A172 (cell line): ENCODE results near the gene GPR55. TPM values are rescaled to one million over a fixed set of nuclear protein-coding genes. Genes with fewer than 3 reads are reported as not detected.

Experiments
- DNase-seq: peaks from one replicate; pipeline ENCODE4 v3.0.0-alpha.2; 2015; ENCODE audit warnings: low spot score
- total RNA-seq: library from RNA; depleted of rRNA; stranded (reverse); fragments of >200 nt; shearing (Covaris generic); gene quantifications from 2 replicates; pipeline ENCODE4 v1.2.3, GENCODE V29; 2014

Gene GPR55
- total RNA-seq, 1 experiment from 2014 or later: 0.24 TPM

DNA sequence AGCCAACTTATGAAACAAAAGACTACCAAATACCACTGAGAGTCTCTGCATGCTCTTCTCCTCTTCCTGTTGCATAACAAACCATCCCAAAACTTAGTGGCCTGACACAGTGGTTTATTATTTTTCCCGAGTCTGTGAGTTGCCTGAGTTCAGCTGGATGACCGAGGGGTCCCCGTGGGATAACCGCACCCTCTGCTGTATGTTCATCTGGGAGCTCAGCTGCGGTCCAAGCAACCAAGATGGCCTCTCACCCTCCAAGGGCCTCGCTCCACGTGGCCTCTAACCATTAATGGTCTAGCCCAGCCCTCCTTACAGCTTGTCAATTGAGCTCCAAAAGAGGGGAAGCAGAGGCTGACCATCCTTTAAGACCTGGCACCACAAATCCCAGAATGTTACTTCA is 43.2 kb downstream of the GPR55 start:
- DNase-seq: no peak

DNA sequence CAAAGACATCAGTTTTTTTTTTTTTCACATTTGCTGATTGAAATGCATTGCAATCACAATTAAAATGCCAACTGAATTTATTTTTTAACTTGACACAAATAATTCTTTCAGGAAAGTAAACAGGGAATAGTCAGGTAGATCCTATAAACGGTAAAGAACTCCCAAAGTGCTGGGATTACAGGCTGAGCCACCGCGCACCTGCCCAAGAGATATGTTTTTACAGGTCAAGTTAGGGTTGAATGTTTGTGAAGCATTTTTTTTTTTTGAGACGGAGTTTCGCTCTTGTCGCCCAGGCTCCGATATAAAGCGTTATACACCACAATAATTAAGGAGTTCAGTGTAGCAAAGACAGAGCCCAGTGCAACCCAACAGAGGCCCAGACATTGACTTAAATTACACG is 45.2 kb downstream of the GPR55 start:
- DNase-seq: no peak

DNA sequence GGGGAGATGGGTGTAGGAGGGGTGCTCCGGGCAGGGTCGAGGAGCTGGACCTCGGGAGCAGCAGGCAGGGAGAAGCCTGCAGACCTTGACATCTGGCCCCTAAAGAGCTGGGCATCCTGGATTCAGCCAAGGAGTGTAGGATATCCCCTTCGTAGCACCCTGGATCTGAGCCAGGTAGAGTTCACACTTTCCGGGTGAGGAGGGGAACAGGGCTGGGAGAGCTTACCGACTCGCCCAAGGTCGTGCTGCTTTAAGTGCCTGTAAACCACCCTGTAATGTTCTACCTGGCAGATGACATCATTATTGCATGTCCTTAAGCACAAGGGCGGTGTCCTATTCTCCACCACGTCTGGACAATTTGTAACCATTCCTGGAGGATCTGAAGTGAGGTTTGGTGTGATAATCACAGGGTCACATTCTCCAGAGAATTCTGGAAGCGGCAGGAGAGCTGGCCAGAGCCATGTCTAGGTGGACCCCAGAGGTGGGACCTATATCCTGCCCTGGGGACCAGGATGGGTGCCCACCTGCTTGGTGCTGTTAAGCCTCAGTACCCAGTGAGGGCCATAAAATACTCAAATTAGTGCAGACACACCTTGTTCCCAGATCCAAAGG is 45.7 kb downstream of the GPR55 start:
- DNase-seq: no peak

DNA sequence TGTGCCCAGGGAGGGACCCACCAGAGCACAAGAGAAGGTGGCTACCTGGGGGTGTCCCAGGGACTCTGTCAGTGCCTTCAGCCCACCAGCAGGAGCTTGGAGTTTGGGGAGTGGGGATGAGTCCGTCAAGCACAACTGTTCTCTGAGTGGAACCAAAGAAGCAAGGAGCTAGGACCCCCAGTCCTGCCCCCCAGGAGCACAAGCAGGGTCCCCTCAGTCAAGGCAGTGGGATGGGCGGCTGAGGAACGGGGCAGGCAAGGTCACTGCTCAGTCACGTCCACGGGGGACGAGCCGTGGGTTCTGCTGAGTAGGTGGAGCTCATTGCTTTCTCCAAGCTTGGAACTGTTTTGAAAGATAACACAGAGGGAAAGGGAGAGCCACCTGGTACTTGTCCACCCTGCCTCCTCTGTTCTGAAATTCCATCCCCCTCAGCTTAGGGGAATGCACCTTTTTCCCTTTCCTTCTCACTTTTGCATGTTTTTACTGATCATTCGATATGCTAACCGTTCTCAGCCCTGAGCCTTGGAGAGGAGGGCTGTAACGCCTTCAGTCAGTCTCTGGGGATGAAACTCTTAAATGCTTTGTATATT is 46.3 kb downstream of the GPR55 start:
- no peak for DNase-seq

DNA sequence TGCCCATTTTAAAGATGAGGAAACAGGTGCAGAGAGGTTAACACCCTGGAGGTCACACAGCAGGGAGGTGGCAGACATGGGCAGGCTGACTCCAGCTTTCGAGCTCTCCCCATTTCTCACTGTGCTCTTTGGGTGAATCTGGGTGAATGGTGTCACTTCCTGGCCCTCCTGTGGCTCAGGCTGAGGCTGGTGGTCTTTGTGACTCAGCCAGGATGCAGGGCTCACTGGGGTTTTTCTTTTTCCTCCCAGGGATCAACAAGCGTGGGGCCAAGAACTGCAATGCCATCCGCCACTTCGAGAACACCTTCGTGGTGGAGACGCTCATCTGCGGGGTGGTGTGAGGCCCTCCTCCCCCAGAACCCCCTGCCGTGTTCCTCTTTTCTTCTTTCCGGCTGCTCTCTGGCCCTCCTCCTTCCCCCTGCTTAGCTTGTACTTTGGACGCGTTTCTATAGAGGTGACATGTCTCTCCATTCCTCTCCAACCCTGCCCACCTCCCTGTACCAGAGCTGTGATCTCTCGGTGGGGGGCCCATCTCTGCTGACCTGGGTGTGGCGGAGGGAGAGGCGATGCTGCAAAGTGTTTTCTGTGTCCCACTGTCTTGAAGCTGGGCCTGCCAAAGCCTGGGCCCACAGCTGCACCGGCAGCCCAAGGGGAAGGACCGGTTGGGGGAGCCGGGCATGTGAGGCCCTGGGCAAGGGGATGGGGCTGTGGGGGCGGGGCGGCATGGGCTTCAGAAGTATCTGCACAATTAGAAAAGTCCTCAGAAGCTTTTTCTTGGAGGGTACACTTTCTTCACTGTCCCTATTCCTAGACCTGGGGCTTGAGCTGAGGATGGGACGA is 47.1 kb downstream of the GPR55 start:
- DNase-seq: no peak

DNA sequence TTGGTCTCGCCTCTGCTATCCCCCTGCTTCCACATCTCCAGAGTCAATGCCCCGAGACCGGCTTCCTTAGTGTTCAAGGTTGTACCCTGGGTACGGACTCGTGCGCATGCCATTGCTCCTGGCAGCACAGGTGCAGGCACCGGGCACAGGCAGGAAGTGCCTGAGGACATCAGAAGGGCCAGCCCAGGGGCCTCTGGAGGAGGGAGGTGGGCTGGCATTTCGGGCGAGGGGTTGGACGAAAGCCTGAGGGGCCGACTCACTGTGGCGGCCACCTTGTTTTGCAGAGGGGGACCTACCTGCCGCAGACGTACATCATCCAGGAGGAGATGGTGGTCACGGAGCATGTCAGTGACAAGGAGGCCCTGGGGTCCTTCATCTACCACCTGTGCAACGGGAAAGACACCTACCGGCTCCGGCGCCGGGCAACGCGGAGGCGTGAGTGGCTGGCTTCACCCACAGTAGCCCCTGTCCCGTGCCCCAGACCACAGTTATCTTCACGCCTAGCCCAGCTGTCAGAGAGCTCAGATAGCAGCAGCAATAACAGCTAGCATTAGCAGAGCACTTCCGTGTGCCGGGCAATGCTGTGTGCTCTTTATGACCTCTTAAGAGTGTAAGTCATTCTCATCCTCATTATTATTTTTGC is 47.8 kb downstream of the GPR55 start:
- DNase-seq: no peak

DNA sequence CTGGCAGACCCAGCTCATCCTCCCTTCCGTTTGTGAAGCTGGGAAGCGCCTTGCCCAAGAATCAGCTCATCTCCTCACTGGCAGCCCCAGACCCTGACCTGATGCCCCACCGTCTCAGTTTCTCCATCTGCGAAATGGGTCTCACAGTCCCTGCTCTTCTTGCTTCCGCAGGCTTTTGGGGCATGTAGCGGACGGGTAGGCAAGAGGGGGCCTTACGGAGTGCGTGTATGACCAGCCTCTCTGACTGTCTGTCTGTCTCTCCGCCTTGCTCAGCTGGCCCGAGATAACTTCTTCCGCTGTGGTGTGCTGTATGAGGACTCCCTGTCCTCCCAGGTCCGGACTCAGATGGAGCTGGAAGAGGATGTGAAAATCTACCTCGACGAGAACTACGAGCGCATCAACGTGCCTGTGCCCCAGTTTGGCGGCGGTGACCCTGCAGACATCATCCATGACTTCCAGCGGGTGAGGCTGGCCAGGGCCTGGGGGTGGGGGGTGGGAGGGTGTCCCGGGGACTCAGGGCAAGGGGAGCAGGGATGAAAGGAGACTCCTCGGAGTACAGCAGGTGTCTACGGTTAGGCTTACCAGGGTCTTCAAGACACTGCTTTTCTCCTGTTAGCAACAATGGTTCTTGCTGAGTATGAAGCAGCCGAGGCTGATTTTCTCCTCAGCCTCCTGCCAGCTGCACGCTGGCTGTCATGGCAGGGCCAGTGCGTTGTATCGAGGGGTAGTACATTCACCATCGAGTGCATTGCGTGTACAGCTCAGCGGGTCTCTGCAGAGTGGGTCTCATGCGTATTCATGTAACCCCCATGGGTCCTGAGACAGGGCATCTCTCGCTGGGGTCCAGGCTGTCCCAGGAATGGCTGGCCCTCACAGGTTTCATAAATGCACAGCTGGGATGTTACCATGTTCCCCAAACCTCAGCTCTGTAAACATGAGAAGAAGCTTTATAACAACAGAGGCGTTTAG is 49.4 kb downstream of the GPR55 start:
- DNase-seq: no peak

DNA sequence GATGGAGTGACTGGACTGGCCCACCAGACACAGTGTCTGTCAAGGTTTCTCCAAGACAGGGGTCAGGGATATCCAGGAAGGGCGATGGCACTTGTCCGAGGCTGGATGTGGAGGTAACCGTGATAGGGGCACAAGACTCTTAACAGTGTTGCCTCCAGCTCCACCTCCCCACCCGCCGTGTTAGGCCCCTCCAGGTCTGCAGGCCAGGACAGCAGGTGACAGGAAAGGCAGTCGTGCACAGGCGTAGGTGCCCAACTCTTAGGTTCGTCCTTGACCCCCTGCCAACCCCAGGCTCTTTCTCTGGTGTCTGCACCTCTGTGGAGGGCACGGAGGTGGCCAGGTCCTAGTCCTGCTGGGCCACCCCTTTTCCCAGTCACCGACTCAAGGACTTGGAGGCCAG is 50.2 kb downstream of the GPR55 start:
- no peak for DNase-seq

DNA sequence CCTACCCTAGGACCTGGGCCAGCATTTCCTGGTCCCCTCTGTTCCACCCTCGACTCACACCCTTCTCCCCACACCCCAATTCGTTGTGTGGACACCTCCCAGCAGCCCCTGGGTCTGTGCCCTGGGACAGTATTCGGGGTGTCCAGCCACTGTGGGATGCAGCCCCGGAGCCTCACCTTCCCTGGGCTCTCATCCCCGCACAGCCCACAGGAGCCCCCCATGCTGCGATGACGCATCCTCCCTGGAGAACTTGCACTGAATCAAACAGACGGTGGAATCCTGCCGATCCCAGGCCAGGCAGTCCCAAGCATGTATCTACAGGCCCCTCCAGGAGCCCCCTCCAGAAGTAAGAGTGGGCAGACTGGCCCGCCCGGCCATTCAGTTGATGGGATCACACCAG is 50.6 kb downstream of the GPR55 start:
- no peak for DNase-seq

DNA sequence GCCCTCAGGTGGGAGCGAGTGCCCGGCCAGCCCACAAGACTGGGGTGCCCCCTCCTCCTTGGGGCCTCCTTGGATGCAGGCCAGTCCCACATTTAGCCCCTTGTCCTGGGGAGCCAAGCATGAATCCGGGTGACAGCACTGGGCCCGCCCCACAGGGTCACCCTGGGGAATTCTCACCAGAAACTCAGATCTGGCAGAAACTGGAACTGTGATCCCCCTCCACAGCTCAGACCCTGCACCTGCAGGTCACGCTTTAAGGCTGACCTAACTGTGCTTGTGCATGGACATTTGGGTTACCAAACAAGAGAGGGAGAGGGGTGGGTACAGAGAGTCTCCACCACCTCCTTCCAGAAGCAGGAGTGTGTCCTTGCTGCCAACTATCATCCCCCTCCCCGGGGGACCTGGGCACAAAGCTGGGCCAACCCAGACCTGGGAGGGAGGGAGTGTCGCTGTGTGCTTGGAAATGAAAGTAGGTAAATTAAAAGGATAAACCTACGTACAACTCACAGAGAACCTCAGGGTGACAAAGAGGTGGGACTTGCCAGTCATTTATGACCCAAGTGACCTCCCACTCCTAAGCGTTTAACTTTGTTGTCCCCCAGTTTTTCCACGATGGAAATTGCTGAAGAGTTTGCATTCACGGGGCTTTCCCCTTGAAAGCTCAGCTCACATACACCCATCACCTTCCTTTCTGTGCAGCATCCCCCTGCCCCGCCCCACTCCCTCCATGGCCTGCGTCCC is 51.2 kb downstream of the GPR55 start:
- no peak for DNase-seq

DNA sequence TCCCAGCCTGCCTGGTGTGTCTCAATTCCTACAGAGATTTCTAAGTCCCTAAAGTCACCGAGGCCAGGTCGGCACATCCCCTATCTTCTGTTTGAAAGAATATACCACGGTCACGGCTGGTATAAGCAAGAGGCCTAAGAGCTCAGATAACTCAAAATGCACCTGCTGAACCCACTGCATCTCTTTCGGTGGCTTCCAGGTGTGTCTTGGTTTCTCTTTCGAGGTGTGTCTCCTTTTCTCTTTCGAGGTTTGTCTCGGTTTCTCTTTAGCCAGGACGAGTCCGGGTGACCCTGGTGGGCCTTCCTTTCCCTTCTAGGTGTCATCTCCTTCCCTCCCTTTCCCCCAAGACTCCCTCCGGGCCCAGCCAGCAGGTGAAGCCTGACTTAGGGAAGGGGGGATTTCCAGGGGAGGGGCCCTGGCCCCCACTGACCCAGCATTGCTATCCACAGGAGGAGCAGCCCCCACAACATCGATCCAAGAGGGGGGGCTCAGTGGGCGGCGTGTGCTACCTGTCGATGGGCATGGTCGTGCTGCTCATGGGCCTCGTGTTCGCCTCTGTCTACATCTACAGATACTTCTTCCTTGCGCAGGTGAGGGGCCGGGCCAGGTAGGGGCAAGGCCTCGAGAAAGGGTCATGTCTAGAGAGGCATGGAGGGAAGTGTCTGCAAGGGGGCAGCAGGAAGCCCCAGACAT is 51.9 kb downstream of the GPR55 start:
- DNase-seq: no peak

DNA sequence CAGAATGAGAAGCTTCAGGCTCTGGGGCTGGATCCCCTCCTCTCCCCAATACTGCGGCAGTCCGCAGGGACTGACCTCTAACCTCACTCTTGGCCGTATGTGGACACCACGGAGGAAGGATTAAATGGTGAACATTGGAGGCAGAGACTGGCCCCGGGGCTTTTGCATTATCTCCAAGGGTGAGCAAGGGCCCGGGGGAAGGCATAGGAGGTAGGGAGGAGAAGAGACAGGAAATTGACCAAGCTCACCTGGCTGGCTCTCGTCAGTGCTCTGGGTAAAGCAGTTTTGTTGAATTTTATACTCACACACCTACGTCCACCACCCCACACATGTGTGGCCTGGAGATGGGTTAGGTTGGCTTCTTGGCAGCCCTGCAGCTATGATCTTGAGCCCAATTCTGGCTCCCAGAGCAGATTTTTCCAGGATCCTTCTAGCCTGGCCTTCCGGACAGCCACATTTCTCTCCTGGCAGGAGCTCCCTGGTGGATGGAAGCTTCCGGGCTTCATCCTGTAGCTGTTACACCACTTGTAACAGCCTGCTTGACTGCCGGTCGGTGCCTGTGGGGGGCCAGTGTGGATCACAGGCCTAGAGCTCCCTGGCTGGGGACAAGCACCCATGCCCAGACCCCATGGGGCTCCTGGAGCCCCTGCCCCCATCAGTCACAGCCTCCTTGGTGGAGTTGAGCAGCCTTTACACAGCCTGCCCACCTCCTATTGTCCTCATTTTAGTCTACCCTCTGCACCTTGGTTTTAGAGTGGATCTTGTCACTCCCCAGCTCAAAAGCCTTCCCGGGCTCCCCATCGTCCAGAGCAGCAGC is 52.7 kb downstream of the GPR55 start:
- DNase-seq: no peak

DNA sequence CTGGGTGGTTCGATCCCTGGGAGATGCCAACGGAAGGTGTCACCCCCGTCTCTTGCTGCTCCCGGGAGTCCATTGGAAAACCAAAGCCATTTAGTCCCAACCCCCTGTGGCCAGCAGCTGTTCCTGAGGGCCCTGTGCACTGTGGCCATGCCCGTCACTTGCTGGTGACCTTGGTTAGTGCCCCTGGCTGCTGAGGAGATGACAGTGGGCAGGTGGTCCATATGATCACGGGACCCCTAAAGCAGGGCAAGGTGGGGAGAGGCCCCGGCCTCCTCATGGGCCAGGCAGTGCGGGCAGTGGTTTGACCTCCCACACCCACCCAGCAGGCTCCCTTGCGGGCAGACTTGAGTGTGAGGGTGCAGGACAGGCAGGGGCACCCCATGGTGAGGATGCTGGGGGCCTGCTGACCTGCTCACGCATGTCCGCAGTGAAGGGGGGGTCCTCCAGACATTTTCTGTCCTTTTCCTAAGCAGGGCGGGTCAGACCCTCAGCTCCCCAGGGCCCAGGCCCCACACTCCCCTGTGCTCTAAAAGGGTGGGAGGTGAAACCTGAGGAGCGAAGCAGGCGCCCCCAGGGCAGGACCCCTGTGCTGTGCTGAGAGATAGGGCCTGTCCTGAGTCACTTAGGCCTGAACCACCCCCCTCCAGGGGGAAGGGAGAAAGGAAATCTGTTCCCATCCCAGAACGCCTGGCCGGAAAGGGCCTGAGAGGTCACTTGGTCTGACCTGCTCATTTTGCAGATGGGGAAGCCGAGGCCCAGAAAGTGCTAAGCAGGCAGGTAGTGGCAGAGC is 53.5 kb downstream of the GPR55 start:
- DNase-seq: no peak

DNA sequence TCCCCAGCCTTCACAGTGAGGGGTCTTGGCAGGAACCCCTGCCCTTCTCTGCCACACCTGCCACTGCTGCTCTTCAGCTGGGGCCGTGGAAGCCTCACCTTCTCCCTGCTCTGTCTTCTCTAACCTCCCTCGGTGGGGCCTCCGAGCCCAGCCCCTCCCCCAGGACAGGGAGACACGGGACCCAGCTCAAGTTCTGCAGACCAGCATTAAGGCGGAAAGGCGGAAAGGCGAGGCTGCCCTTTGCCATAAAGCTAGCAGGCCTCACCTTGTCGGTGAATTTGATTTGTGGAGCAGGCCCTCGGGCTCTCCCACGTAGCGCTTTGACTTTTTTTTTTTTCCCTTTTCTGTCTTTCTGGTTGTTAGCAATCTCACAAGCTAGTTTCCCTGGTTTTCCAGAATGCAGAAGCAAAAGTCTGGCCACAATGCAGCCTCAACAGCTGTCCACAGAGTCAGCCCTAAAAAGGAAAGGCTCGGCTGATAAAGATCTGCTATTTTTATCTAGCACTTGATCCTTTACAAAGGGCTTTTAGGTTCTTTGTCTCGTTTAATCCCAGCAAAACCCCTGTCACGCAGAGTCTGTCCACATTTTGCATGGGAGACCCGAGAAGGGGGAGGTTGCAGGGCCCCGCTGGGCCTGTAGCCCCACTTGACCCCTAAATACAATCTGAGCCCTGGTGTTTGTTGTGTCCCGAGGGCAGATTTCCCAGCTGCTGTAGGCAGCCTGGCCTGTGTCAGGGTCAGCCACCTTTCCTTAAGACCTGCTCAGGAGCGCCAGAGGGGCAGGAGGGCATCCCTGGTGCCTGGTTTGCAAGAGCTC is 54.3 kb downstream of the GPR55 start:
- no peak for DNase-seq

DNA sequence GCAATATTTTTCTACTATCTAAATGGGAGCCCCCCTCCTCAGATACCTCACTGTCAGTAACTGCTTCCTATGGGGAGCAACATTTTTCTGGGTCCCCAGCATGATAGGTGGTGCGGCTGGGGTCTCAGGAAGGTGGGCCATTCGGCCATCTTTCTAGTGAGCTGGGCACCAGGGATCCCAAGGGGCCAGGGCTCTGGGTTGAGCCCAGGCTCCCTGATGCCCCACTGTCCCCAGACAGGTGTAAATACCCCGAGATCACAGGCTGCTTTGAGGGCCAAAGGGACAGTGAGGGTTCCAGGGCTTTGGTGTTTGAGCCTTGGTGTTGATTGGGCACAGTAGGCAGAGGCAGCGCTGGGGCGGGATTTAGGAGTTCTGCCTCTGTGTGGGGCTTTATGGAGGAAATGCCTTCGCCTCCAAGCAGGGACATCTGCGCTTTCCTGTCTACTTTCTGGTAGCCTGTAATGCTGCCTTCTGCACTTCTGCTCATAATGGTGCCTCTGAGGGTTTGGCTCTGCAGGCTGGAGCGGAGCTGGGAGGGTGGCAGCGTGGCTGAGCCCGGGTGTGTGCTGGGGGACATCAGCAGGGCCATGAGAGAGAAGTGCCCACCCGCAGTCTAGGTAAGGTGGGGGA is 55.0 kb downstream of the GPR55 start:
- no peak for DNase-seq

DNA sequence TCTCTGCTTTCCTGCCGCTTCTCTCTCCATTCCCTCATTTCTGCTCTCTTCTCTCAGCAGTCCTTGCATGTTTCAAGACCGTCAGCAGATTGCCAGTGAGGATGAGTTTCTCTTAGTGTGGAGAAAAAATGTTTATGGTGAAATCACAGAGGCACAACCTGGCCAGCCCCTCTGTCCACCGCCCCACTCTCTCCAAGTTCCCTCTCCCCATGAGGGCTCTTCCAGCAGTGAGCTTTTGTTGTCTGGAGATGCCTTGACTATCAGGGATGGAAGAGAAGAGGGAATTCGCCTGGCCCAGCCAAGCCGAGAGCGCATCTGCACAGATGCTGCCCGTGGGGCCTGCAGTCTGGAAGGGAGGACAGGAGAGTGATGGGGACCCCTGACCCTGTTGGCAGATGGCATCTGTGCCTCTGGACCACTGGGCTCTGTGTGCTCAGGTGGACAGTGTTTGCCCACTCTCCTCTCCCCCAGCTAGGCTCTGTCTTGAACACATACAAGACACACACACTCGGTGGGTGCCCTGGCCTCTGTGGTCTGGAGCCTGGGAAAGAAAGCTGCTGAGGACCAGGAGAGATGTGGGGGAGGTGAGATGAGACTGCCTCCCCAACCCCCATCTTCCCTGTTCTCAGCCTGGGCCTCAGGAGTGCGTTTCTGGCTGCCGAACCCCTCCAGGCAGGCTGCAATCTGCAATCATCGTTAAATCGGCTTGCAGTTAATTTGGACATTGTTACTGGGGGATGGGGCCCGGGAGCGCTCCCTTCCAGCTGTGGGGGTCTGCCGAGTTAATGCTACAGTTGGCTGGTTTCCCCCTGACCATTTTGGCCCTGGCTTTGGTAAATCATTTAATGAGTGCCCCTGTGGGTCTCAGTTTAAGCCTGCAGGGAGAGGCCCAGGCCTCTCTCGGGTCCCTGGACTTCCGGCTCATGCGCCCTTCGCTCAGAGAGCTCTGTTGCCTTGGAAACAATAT is 55.8 kb downstream of the GPR55 start:
- DNase-seq: no peak
